Panc1 (cell line): ENCODE data around the gene PTPRJ. TPM values are rescaled to one million over a fixed set of nuclear protein-coding genes. Genes with fewer than 3 reads are reported as not detected.
A peak's percentile ranks its signal among the peaks of the same experiment; 100 is the strongest.

Experiments
- ATAC-seq: fragments of 200-7000 bp; cut with Tn5 transposase; 2 replicates; pipeline ENCODE4 v1.9.1; 2020; ENCODE audit warnings: mild to moderate bottlenecking, moderate library complexity
- BruUV-seq: library from RNA; stranded (reverse); fragments of 400-500 nt; replicated peaks from 2 replicates; lab custom pipeline; 2021; lab: Mats Ljungman, UMichigan
- CTCF ChIA-PET: fragments of 300-600 bp; sonication (Branson Sonifier 250); formaldehyde crosslinking; loops from one replicate; lab custom pipeline; 2022; ENCODE audit warnings: antibody characterized with exemption; lab: Charles Lee
- POLR2A ChIA-PET: fragments of 300-600 bp; sonication (Branson Sonifier 250); formaldehyde crosslinking; loops from one replicate; lab custom pipeline; 2022; ENCODE audit warnings: antibody characterized with exemption; lab: Charles Lee
- DNase-seq: peaks from one replicate; pipeline ENCODE4 v3.0.0-alpha.2; 2010; ENCODE audit warnings: low read depth, low spot score
- H3K27ac ChIP-seq: 2 replicates; pipeline ENCODE4 v1.5.1; 2011; ENCODE audit warnings: mild to moderate bottlenecking, low read length, inconsistent platforms
- H3K27me3 ChIP-seq: fragments of 200-500 bp; sonication (Bioruptor generic); 2 replicates; pipeline ENCODE4 v1.6.0; 2014; ENCODE audit warnings: low read length, inconsistent platforms; ENCODE audit not compliant: control insufficient read depth, insufficient read depth
- H3K36me3 ChIP-seq: fragments of 200-500 bp; sonication (Bioruptor generic); 2 replicates; pipeline ENCODE4 v1.5.1; 2014; ENCODE audit warnings: inconsistent platforms, mild to moderate bottlenecking, low read length, moderate library complexity; ENCODE audit not compliant: control insufficient read depth, insufficient read depth
- H3K4me1 ChIP-seq: 2 replicates; pipeline ENCODE4 v1.5.1; 2011; ENCODE audit warnings: inconsistent platforms, mild to moderate bottlenecking, low read length, moderate library complexity; ENCODE audit not compliant: control insufficient read depth, insufficient read depth
- H3K4me3 ChIP-seq, 2 experiments: 2 replicates each; pipeline ENCODE4 v1.5.1; 2011 to 2012; ENCODE audit warnings: low read depth in 2 of 2, low read length in 2 of 2, mild to moderate bottlenecking in 2 of 2, inconsistent platforms in 1 of 2, moderate library complexity in 1 of 2
- H3K9me3 ChIP-seq: fragments of 200-500 bp; sonication (Bioruptor generic); 2 replicates; pipeline ENCODE4 v1.5.1; 2014; ENCODE audit warnings: low read depth, mild to moderate bottlenecking, inconsistent platforms, low read length, moderate library complexity; ENCODE audit not compliant: control insufficient read depth, insufficient read depth
- POLR2AphosphoS5 ChIP-seq: IDR thresholded peaks from 2 replicates; pipeline ENCODE4 v1.6.1; 2012; ENCODE audit warnings: mild to moderate bottlenecking, low read depth, low read length, moderate library complexity
- SIN3A ChIP-seq: IDR thresholded peaks from 2 replicates; pipeline ENCODE4 v1.6.1; 2012; ENCODE audit warnings: low read depth, mild to moderate bottlenecking, low read length, moderate library complexity, borderline replicate concordance; ENCODE audit not compliant: insufficient read depth
- TCF7L2 ChIP-seq: IDR thresholded peaks from 2 replicates; pipeline ENCODE4 v1.6.1; 2011; ENCODE audit warnings: mild to moderate bottlenecking, low read depth, low read length, inconsistent platforms
- in situ Hi-C: cut with HindIII; loops from 2 replicates; pipeline ENCODE4 v1.10.0; 2016; ENCODE audit warnings: low sequenced_read_pairs, low pct_unique_long_range_greater_than_20kb
- intact Hi-C: fragments of 100-400 bp; cut with micrococcal nuclease; formaldehyde crosslinking; loops from one replicate; pipeline ENCODE4 v1.10.0; 2022; ENCODE audit not compliant: unreplicated experiment
- total RNA-seq: library from RNA; stranded (reverse); gene quantifications from one replicate; pipeline ENCODE4 v1.2.1, GENCODE V29; 2021; ENCODE audit not compliant: unreplicated experiment
- TF ChIP-seq, protein P1 (sequence below): fragments of 450-650 bp; IDR thresholded peaks from 2 replicates; pipeline ENCODE4 v1.5.1; 2017; ENCODE audit warnings: mild to moderate bottlenecking
- TF ChIP-seq, protein P2 (sequence below), 2 experiments: IDR thresholded peaks; 2 replicates each; pipeline ENCODE4 v1.6.1; 2011 to 2012; ENCODE audit warnings: low read depth in 2 of 2, control low read depth in 1 of 2, low read length in 1 of 2, mild to moderate bottlenecking in 1 of 2, moderate library complexity in 1 of 2; ENCODE audit not compliant: insufficient read depth in 1 of 2

PTPRJ gene
- total RNA-seq, 1 experiment from 2014 or later: 73.6 TPM

DNA sequence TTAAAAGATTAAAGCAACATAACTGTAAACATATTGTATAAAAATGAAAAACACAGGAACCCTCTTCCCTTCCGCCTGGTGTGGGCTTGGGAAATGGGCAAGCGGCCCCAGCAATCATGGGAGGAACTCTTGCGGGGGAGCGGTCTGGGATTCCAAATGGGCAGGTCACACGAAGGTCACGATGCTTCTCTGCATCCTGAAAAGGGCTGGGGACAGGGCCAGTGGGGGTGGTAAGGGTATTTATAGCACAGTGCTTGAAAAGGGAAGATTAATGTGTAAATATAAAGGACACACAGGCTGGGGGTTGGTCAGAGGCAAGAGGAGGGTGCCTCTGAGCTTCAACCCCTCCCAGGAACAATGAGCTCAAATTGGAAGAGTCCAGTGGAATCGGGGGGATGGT, 189.4 kb downstream of the PTPRJ start:
- Histone ChIP-seq H3K9me3 (no peaks in the 10 kb centered on the region), H3K36me3 (peaks cover 4% of the 10 kb centered on the region), H3K4me1 (no peaks in the 10 kb centered on the region), H3K27me3 (no peaks in the 10 kb centered on the region), H3K27ac (no peak overlapping the region), H3K4me3 (no peak overlapping the region)
- TF ChIP-seq, protein P1, sequence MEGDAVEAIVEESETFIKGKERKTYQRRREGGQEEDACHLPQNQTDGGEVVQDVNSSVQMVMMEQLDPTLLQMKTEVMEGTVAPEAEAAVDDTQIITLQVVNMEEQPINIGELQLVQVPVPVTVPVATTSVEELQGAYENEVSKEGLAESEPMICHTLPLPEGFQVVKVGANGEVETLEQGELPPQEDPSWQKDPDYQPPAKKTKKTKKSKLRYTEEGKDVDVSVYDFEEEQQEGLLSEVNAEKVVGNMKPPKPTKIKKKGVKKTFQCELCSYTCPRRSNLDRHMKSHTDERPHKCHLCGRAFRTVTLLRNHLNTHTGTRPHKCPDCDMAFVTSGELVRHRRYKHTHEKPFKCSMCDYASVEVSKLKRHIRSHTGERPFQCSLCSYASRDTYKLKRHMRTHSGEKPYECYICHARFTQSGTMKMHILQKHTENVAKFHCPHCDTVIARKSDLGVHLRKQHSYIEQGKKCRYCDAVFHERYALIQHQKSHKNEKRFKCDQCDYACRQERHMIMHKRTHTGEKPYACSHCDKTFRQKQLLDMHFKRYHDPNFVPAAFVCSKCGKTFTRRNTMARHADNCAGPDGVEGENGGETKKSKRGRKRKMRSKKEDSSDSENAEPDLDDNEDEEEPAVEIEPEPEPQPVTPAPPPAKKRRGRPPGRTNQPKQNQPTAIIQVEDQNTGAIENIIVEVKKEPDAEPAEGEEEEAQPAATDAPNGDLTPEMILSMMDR: no peak
- TF ChIP-seq, protein P2, sequence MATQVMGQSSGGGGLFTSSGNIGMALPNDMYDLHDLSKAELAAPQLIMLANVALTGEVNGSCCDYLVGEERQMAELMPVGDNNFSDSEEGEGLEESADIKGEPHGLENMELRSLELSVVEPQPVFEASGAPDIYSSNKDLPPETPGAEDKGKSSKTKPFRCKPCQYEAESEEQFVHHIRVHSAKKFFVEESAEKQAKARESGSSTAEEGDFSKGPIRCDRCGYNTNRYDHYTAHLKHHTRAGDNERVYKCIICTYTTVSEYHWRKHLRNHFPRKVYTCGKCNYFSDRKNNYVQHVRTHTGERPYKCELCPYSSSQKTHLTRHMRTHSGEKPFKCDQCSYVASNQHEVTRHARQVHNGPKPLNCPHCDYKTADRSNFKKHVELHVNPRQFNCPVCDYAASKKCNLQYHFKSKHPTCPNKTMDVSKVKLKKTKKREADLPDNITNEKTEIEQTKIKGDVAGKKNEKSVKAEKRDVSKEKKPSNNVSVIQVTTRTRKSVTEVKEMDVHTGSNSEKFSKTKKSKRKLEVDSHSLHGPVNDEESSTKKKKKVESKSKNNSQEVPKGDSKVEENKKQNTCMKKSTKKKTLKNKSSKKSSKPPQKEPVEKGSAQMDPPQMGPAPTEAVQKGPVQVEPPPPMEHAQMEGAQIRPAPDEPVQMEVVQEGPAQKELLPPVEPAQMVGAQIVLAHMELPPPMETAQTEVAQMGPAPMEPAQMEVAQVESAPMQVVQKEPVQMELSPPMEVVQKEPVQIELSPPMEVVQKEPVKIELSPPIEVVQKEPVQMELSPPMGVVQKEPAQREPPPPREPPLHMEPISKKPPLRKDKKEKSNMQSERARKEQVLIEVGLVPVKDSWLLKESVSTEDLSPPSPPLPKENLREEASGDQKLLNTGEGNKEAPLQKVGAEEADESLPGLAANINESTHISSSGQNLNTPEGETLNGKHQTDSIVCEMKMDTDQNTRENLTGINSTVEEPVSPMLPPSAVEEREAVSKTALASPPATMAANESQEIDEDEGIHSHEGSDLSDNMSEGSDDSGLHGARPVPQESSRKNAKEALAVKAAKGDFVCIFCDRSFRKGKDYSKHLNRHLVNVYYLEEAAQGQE (IDR thresholded peaks at IDR 0.05; ENCODE audit: insufficient read depth in 1 of 2, low read depth in 2 of 2, low read length in 1 of 2): no peak
- TF ChIP-seq TCF7L2 (no peak), SIN3A (no peak), POLR2AphosphoS5 (no peak)
- ChIA-PET CTCF (no interaction called here), POLR2A (no interaction called here)
- intact Hi-C loops: loop anchor here (10.0 kb wide), 1 partner anchor 135 kb away; the partner anchor contains the start of gene OR4S1
- DNase-seq (no peak), ATAC-seq (no peak)
- TSS peak; percentile 70 for BruUV-seq
- in situ Hi-C loops: no loop called here

DNA sequence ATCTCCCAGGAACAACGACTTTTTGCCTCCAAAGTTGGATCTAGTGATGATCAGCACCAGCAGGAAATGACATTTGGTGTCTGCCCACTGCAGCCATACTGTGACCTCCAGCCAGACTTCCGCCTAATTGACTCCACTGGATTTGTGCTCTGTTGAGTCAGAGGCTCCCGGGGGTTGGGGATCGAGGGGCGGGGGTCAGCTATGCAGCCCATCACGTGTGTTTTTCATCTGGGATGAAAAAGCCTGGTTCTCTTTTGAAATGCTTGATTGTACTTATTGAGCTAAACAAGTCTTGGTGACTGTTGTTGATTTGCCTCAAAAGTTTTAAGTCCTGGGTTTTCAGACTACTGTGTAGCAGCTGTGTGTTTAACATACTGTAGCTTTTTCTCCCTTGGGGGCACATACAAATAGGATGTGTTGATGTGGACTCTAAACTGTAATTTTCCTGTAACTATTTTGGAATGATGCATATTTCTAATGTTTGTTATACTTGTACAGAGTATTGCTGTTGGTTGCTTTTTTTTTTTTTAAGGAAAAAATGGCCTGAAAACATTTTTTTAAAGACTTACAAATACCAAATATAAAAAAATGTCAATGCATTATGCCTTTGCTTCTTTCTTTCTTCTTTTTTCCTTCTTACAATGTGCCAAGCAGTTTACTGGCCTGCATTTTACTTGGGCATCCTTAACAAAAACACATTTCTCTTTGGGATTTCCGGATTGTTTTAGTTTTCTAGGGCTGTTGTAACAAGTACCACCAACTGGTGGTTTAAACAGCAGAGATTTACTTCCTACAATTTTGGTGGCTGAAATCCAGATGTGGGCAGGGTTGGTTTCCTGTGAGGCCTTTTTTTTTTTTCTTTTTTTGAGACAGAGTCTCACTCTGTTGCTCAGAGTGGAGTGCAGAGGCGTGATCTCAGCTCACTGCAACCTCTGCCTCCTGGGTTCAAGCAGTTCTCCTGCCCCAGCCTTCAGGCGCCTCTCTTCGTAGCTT, 190.2 kb downstream of the PTPRJ start:
- Histone ChIP-seq H3K9me3 (no peaks in the 10 kb centered on the region), H3K36me3 (peaks cover 4% of the 10 kb centered on the region), H3K4me3 (no peak overlapping the region), H3K27ac (no peak overlapping the region), H3K4me1 (no peaks in the 10 kb centered on the region), H3K27me3 (no peaks in the 10 kb centered on the region)
- CTCF ChIA-PET: no interaction called here
- no peak for ATAC-seq
- no peak for DNase-seq
- intact Hi-C loops (loop anchor here (10.0 kb wide), 1 partner anchor 134 kb away; the partner anchor contains the start of gene OR4S1), in situ Hi-C loops (no loop called here)
- no TSS peak for BruUV-seq
- TF ChIP-seq, protein P2 (IDR thresholded peaks at IDR 0.05; ENCODE audit: insufficient read depth in 1 of 2, low read depth in 2 of 2, low read length in 1 of 2): no peak
- TF ChIP-seq POLR2AphosphoS5 (no peak), TCF7L2 (no peak), SIN3A (no peak)
- TF ChIP-seq, protein P1: no peak
- POLR2A ChIA-PET: no interaction called here
